GM19397 (cell line): ENCODE results near the gene LTB4R.

Experiments
- ATAC-seq: cut with Tn5 transposase; IDR thresholded peaks from one replicate; pipeline ENCODE4 v1.9.1; 2021; ENCODE audit warnings: mild to moderate bottlenecking, moderate library complexity; ENCODE audit not compliant: unreplicated experiment

LTB4R gene

GRCh38 chr14:24278424-24278823 is 32.9 kb upstream of the LTB4R start:
- no peak for ATAC-seq

GRCh38 chr14:24279301-24280186 is 31.8 kb upstream of the LTB4R start:
- ATAC-seq: peak; percentile 64

- no peak for ATAC-seq
Measured at GRCh38 chr14:24280797-24281460, 30.4 kb upstream of the LTB4R start.

- ATAC-seq: no peak
Measured at GRCh38 chr14:24281636-24282035, 29.7 kb upstream of the LTB4R start.

- ATAC-seq: no peak
Measured at GRCh38 chr14:24282736-24283135, 28.6 kb upstream of the LTB4R start.

- ATAC-seq: no peak
Measured at GRCh38 chr14:24283796-24284460, 27.4 kb upstream of the LTB4R start.

GRCh38 chr14:24284501-24285035 is 26.7 kb upstream of the LTB4R start:
- no peak for ATAC-seq

- no peak for ATAC-seq
Measured at GRCh38 chr14:24285351-24285750, 26.0 kb upstream of the LTB4R start.

GRCh38 chr14:24286996-24287395 is 24.3 kb upstream of the LTB4R start:
- ATAC-seq: no peak

- ATAC-seq: no peak
Measured at GRCh38 chr14:24289649-24290280, 21.5 kb upstream of the LTB4R start.

- no peak for ATAC-seq
Measured at GRCh38 chr14:24290746-24291145, 20.6 kb upstream of the LTB4R start.

GRCh38 chr14:24291446-24292117 is 19.7 kb upstream of the LTB4R start:
- ATAC-seq: no peak

GRCh38 chr14:24292118-24292807 is 19.0 kb upstream of the LTB4R start:
- no peak for ATAC-seq

GRCh38 chr14:24293525-24293924 is 17.8 kb upstream of the LTB4R start:
- no peak for ATAC-seq

- ATAC-seq: peak; percentile 45
Measured at GRCh38 chr14:24296341-24297157, 14.8 kb upstream of the LTB4R start.

GRCh38 chr14:24297190-24297964 is 13.9 kb upstream of the LTB4R start:
- peak; percentile 15 for ATAC-seq

GRCh38 chr14:24298892-24299254 is 12.4 kb upstream of the LTB4R start:
- no peak for ATAC-seq
